Karpas-422 (cell line): ENCODE measurements around the gene ERC1. TPM values are rescaled to one million over a fixed set of nuclear protein-coding genes. Genes with fewer than 3 reads are reported as not detected.

Experiments used
- DNase-seq: peaks from one replicate; pipeline ENCODE4 v3.0.0-alpha.2; 2015
- H2AFZ ChIP-seq: fragments of 200-600 bp; sonication (generic); 2 replicates; pipeline ENCODE4 v1.6.1; 2014; ENCODE audit warnings: antibody characterized with exemption, low read length, mixed read lengths
- H3K27ac ChIP-seq: fragments of 200-600 bp; sonication (generic); 2 replicates; pipeline ENCODE4 v1.5.1; 2014; ENCODE audit warnings: mild to moderate bottlenecking, low read length, moderate library complexity
- H3K27me3 ChIP-seq: fragments of 200-600 bp; sonication (generic); 2 replicates; pipeline ENCODE4 v1.6.1; 2014; ENCODE audit warnings: low read length, mixed read lengths
- H3K36me3 ChIP-seq: fragments of 200-600 bp; sonication (generic); 2 replicates; pipeline ENCODE4 v1.6.1; 2014; ENCODE audit warnings: low read length, mixed read lengths; ENCODE audit not compliant: insufficient read depth
- H3K4me1 ChIP-seq: fragments of 200-600 bp; sonication (generic); 2 replicates; pipeline ENCODE4 v1.6.1; 2014; ENCODE audit warnings: mild to moderate bottlenecking, low read length, mixed read lengths
- H3K4me2 ChIP-seq: fragments of 200-600 bp; sonication (generic); 2 replicates; pipeline ENCODE4 v1.6.1; 2014; ENCODE audit warnings: low read length, low read depth, mild to moderate bottlenecking; ENCODE audit not compliant: poor library complexity, severe bottlenecking
- H3K4me3 ChIP-seq: fragments of 200-600 bp; sonication (generic); 2 replicates; pipeline ENCODE4 v1.5.1; 2014; ENCODE audit warnings: mild to moderate bottlenecking, antibody characterized with exemption, low read length, mixed read lengths
- H3K79me2 ChIP-seq: fragments of 200-600 bp; sonication (generic); 2 replicates; pipeline ENCODE4 v1.6.1; 2014; ENCODE audit warnings: mild to moderate bottlenecking, low read length, mixed read lengths
- H3K9ac ChIP-seq: fragments of 200-600 bp; sonication (generic); 2 replicates; pipeline ENCODE4 v1.6.0; 2014; ENCODE audit warnings: low read length
- H3K9me2 ChIP-seq: fragments of 200-600 bp; sonication (generic), shearing (Covaris generic); replicated peaks from 2 replicates; pipeline ENCODE4 v1.6.0; 2014; ENCODE audit warnings: mild to moderate bottlenecking, low read length, moderate library complexity; ENCODE audit not compliant: insufficient read depth
- H3K9me3 ChIP-seq: fragments of 300-700, 200-600 bp; sonication (generic); 2 replicates; pipeline ENCODE4 v1.6.1; 2014; ENCODE audit warnings: low read length, mixed read lengths
- H4K20me1 ChIP-seq: fragments of 200-600 bp; sonication (generic); 2 replicates; pipeline ENCODE4 v1.6.1; 2014; ENCODE audit warnings: mild to moderate bottlenecking, antibody characterized with exemption, low read length, low read depth; ENCODE audit not compliant: insufficient read depth
- total RNA-seq: library from RNA; depleted of rRNA; stranded (reverse); fragments of >200 nt; shearing (Covaris generic); gene quantifications from 2 replicates; pipeline ENCODE4 v1.2.3, GENCODE V29; 2014; ENCODE audit warnings: low replicate concordance

ERC1 gene
- total RNA-seq, 1 experiment from 2014 or later = 20.3 TPM

GRCh38 chr12:1510056-1510812 lies 519.2 kb downstream of the ERC1 start:
- Histone ChIP-seq H3K79me2 (no peaks in the 10 kb centered on the region), H3K9me3 (no peaks in the 10 kb centered on the region), H3K27ac (no peak overlapping the region), H4K20me1 (no peaks in the 10 kb centered on the region), H3K4me1 (no peaks in the 10 kb centered on the region), H3K36me3 (no peaks in the 10 kb centered on the region), H3K4me2 (no peak overlapping the region), H3K27me3 (no peaks in the 10 kb centered on the region), H2AFZ (no peak overlapping the region), H3K4me3 (no peak overlapping the region), H3K9ac (no peak overlapping the region), H3K9me2 (no peaks in the 10 kb centered on the region)
- no peak for DNase-seq

- Histone ChIP-seq H3K27me3 (no peaks in the 10 kb centered on the region), H4K20me1 (no peaks in the 10 kb centered on the region), H3K4me2 (no peak overlapping the region), H3K9ac (no peak overlapping the region), H3K9me2 (no peaks in the 10 kb centered on the region), H3K79me2 (no peaks in the 10 kb centered on the region), H3K36me3 (no peaks in the 10 kb centered on the region), H3K4me3 (no peak overlapping the region), H3K4me1 (no peaks in the 10 kb centered on the region), H2AFZ (no peak overlapping the region), H3K27ac (no peak overlapping the region), H3K9me3 (no peaks in the 10 kb centered on the region)
- DNase-seq = no peak
Measured at GRCh38 chr12:1515010-1515409, 524.0 kb downstream of the ERC1 start.

- H3K9me3 ChIP-seq = no peaks in the 10 kb centered on the region
- H3K9ac ChIP-seq = no peak overlapping the region
- no peaks in the 10 kb centered on the region for H4K20me1 ChIP-seq
- no peaks in the 10 kb centered on the region for H3K4me1 ChIP-seq
- no peaks in the 10 kb centered on the region for H3K79me2 ChIP-seq
- H3K27ac ChIP-seq = no peak overlapping the region
- no peak overlapping the region for H2AFZ ChIP-seq
- H3K27me3 ChIP-seq = no peaks in the 10 kb centered on the region
- H3K4me2 ChIP-seq = no peak overlapping the region
- no peaks in the 10 kb centered on the region for H3K9me2 ChIP-seq
- H3K4me3 ChIP-seq = no peak overlapping the region
- DNase-seq = no peak
- H3K36me3 ChIP-seq = no peaks in the 10 kb centered on the region
Measured at GRCh38 chr12:1515428-1515827, 524.4 kb downstream of the ERC1 start.

- no peak overlapping the region for H3K4me3 ChIP-seq
- H3K27me3 ChIP-seq = no peaks in the 10 kb centered on the region
- no peaks in the 10 kb centered on the region for H4K20me1 ChIP-seq
- H3K27ac ChIP-seq = no peak overlapping the region
- no peaks in the 10 kb centered on the region for H3K9me2 ChIP-seq
- H3K9ac ChIP-seq = no peak overlapping the region
- peak; percentile 62 for DNase-seq
- no peaks in the 10 kb centered on the region for H3K9me3 ChIP-seq
- no peak overlapping the region for H3K4me2 ChIP-seq
- H3K79me2 ChIP-seq = no peaks in the 10 kb centered on the region
- no peak overlapping the region for H2AFZ ChIP-seq
- H3K4me1 ChIP-seq = no peaks in the 10 kb centered on the region
- H3K36me3 ChIP-seq = no peaks in the 10 kb centered on the region
Measured at GRCh38 chr12:1517007-1517406, 526.0 kb downstream of the ERC1 start.

GRCh38 chr12:1517734-1518525 lies 526.9 kb downstream of the ERC1 start:
- H3K9me2 ChIP-seq = no peaks in the 10 kb centered on the region
- no peaks in the 10 kb centered on the region for H3K9me3 ChIP-seq
- H3K4me3 ChIP-seq = no peak overlapping the region
- no peaks in the 10 kb centered on the region for H4K20me1 ChIP-seq
- H3K36me3 ChIP-seq = no peaks in the 10 kb centered on the region
- H3K9ac ChIP-seq = no peak overlapping the region
- no peak overlapping the region for H3K27ac ChIP-seq
- no peak for DNase-seq
- no peaks in the 10 kb centered on the region for H3K27me3 ChIP-seq
- H2AFZ ChIP-seq = no peak overlapping the region
- no peaks in the 10 kb centered on the region for H3K79me2 ChIP-seq
- H3K4me2 ChIP-seq = no peak overlapping the region
- no peaks in the 10 kb centered on the region for H3K4me1 ChIP-seq

GRCh38 chr12:1518591-1519516 lies 527.8 kb downstream of the ERC1 start:
- no peaks in the 10 kb centered on the region for H3K4me1 ChIP-seq
- no peaks in the 10 kb centered on the region for H3K79me2 ChIP-seq
- no peak overlapping the region for H3K4me2 ChIP-seq
- no peak overlapping the region for H3K27ac ChIP-seq
- no peaks in the 10 kb centered on the region for H3K27me3 ChIP-seq
- no peak for DNase-seq
- H3K9me3 ChIP-seq = no peaks in the 10 kb centered on the region
- H3K4me3 ChIP-seq = no peak overlapping the region
- no peaks in the 10 kb centered on the region for H3K9me2 ChIP-seq
- no peaks in the 10 kb centered on the region for H4K20me1 ChIP-seq
- H3K9ac ChIP-seq = no peak overlapping the region
- H3K36me3 ChIP-seq = no peaks in the 10 kb centered on the region
- H2AFZ ChIP-seq = no peak overlapping the region

- no peaks in the 10 kb centered on the region for H3K4me1 ChIP-seq
- no peak for DNase-seq
- H4K20me1 ChIP-seq = no peaks in the 10 kb centered on the region
- H3K36me3 ChIP-seq = no peaks in the 10 kb centered on the region
- H3K4me3 ChIP-seq = no peak overlapping the region
- H3K27me3 ChIP-seq = no peaks in the 10 kb centered on the region
- H2AFZ ChIP-seq = no peak overlapping the region
- no peak overlapping the region for H3K9ac ChIP-seq
- H3K4me2 ChIP-seq = no peak overlapping the region
- H3K9me2 ChIP-seq = no peaks in the 10 kb centered on the region
- H3K9me3 ChIP-seq = no peaks in the 10 kb centered on the region
- H3K79me2 ChIP-seq = no peaks in the 10 kb centered on the region
- H3K27ac ChIP-seq = no peak overlapping the region
Measured at GRCh38 chr12:1519642-1520041, 528.6 kb downstream of the ERC1 start.

GRCh38 chr12:1523046-1523445 lies 532.0 kb downstream of the ERC1 start:
- Histone ChIP-seq H2AFZ (no peak overlapping the region), H3K27ac (no peak overlapping the region), H3K79me2 (no peaks in the 10 kb centered on the region), H3K4me2 (no peak overlapping the region), H3K9ac (no peak overlapping the region), H3K27me3 (no peaks in the 10 kb centered on the region), H3K4me1 (peaks cover 9% of the 10 kb centered on the region), H3K36me3 (no peaks in the 10 kb centered on the region), H4K20me1 (no peaks in the 10 kb centered on the region), H3K4me3 (no peak overlapping the region), H3K9me3 (no peaks in the 10 kb centered on the region), H3K9me2 (no peaks in the 10 kb centered on the region)
- DNase-seq = no peak
